ENCODE results near the gene FRS2.

The FRS2 gene

DNA sequence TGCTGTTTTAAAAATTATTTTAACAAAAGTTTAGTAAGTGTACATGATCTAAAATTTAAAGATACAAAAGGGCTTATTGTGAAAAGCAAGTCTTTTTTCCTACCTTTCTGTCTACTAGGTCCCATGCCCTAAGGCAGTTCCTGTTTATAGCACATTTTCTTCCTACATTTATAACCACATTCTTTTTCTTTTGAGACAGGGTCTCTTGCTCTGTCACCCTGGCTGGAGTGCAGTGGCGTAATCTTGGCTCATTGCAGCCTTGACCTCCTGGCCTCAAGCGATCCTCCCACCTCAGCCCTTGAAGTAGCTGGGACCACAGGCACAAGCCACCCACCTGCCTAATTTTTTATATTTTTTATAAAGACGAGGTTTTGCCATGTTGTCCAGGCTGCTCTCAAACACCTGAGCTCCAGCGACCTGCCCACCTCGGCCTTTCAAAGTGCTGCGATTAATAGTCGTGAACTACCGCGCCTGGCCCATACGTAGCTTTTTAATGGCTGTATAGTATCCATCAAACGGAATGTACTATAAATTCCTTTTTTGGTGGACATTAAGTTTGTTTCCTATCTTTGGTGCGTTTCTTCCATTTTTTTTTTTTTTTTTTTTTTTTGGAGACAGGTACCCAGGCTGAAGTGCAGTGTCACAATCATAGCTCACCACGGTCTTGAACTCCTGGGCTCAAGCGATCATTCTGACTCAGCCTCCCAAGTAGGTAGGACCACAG lies 20.9 kb downstream of the FRS2 start:
- no peak overlapping the region for H3K4me3 ChIP-seq (ENCODE audit: low read depth, low read length)
- H3K4me1 ChIP-seq: no peaks in the 10 kb centered on the region
- H3K36me3 ChIP-seq (ENCODE audit: control insufficient read depth, insufficient read depth, low read length): no peaks in the 10 kb centered on the region
- H3K27ac ChIP-seq: no peak overlapping the region
- H3K79me2 ChIP-seq: peaks cover 54% of the 10 kb centered on the region
- no peak overlapping the region for H2AFZ ChIP-seq
- H3K4me2 ChIP-seq (ENCODE audit: low read length): no peak overlapping the region
- TF ChIP-seq, protein P1, sequence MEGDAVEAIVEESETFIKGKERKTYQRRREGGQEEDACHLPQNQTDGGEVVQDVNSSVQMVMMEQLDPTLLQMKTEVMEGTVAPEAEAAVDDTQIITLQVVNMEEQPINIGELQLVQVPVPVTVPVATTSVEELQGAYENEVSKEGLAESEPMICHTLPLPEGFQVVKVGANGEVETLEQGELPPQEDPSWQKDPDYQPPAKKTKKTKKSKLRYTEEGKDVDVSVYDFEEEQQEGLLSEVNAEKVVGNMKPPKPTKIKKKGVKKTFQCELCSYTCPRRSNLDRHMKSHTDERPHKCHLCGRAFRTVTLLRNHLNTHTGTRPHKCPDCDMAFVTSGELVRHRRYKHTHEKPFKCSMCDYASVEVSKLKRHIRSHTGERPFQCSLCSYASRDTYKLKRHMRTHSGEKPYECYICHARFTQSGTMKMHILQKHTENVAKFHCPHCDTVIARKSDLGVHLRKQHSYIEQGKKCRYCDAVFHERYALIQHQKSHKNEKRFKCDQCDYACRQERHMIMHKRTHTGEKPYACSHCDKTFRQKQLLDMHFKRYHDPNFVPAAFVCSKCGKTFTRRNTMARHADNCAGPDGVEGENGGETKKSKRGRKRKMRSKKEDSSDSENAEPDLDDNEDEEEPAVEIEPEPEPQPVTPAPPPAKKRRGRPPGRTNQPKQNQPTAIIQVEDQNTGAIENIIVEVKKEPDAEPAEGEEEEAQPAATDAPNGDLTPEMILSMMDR (IDR thresholded peaks at IDR 0.05): no peak
- no peaks in the 10 kb centered on the region for H3K9me3 ChIP-seq (ENCODE audit: control insufficient read depth, low read length)
- H3K27me3 ChIP-seq (ENCODE audit: control insufficient read depth, insufficient read depth, low read length): no peaks in the 10 kb centered on the region
- no peak overlapping the region for H3K9ac ChIP-seq

DNA sequence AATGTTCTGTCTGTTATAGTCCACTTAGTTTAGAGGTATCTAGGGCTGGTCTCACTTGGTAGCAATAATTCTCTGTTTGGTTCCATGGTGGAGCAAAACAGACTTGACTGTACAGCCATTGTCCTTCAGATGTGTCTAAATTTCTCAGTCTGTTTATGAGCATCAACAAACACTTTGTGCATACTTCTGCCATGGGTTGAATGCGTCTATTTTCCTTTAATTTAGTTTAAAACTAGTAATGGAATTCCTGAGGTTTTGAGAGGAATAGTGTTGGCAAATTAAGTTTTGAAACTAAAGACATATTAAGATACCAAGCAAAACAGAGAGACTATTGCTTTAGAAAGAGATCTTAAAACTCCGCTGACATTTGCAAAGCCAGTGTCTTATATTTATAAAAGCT lies 22.6 kb downstream of the FRS2 start:
- Histone ChIP-seq H3K36me3 (ENCODE audit: control insufficient read depth, insufficient read depth, low read length) (no peaks in the 10 kb centered on the region), H3K27ac (no peak overlapping the region)

DNA sequence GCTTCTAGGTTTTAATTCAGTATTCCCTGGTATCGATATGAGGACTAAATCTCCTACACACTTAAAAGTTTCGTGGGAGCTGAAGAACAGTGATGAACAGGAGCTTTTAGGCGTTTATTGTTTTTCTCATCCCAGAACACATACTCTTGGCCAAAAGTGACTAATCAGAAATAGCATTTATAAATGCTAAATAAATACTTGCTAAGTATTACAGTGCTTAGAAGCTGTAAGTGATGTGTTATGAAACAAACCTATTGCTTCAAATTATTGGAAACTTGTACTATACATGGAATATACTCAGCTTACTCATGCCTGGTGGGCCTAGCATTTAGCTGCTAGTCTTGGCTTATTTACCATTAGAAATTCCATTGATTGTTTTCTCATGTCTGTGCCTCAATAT lies 24.9 kb downstream of the FRS2 start:
- Histone ChIP-seq H3K4me2 (ENCODE audit: low read length) (no peak overlapping the region), H3K9ac (no peak overlapping the region), H3K27me3 (ENCODE audit: control insufficient read depth, insufficient read depth, low read length) (no peaks in the 10 kb centered on the region), H3K4me1 (no peaks in the 10 kb centered on the region), H3K36me3 (ENCODE audit: control insufficient read depth, insufficient read depth, low read length) (no peaks in the 10 kb centered on the region), H3K79me2 (peaks cover 32% of the 10 kb centered on the region), H3K9me3 (ENCODE audit: control insufficient read depth, low read length) (no peaks in the 10 kb centered on the region), H2AFZ (no peak overlapping the region), H3K27ac (no peak overlapping the region), H3K4me3 (ENCODE audit: low read depth, low read length) (no peak overlapping the region)
- TF ChIP-seq, protein P1 (IDR thresholded peaks at IDR 0.05): no peak

More for the DNA sequence above, 22.6 kb downstream of the FRS2 start:
- H3K4me1 ChIP-seq: no peaks in the 10 kb centered on the region
- no peak overlapping the region for H3K4me3 ChIP-seq (ENCODE audit: low read depth, low read length)
- H3K79me2 ChIP-seq: peaks cover 42% of the 10 kb centered on the region
- TF ChIP-seq, protein P1 (IDR thresholded peaks at IDR 0.05): no peak
- H3K9me3 ChIP-seq (ENCODE audit: control insufficient read depth, low read length): no peaks in the 10 kb centered on the region
- H3K4me2 ChIP-seq (ENCODE audit: low read length): no peak overlapping the region
- no peaks in the 10 kb centered on the region for H3K27me3 ChIP-seq (ENCODE audit: control insufficient read depth, insufficient read depth, low read length)
- no peak overlapping the region for H2AFZ ChIP-seq
- no peak overlapping the region for H3K9ac ChIP-seq

DNA sequence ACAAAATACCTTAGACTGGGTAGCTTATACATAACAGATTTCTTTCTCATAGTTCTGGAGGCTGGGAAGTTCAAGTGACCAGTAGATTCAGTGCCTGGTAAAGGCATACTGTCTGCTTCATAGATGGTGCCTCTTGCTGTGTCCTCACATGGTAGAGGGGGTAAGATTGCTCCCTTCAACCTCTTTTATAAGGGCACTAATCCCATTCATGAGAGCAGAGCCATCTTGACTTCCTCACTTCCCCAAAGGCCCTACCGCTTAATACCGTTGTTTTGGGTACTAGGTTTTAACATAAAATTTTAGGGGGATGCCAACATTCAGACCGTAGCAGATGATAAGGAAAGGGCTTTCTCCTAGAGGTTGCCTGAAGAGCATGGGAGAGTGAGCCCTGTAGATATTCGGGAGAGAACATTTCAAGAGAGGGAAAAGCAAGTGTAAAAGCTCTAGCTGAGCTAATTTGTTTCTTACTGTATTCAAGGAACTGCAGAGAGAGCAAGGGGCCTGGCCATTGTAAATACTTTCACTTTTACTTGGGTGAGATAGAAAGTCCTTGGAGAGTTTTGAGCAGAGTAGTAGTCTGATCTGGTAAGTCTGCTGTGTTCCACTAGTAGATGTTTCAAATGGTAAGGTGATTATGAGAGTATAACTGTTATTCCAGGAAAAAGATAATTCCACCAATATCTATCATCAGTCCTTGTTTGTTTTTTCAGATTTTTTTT lies 27.3 kb downstream of the FRS2 start:
- H3K4me2 ChIP-seq (ENCODE audit: low read length): no peak overlapping the region
- no peaks in the 10 kb centered on the region for H3K36me3 ChIP-seq (ENCODE audit: control insufficient read depth, insufficient read depth, low read length)
- H3K4me3 ChIP-seq (ENCODE audit: low read depth, low read length): no peak overlapping the region
- no peaks in the 10 kb centered on the region for H3K27me3 ChIP-seq (ENCODE audit: control insufficient read depth, insufficient read depth, low read length)
- H3K9me3 ChIP-seq (ENCODE audit: control insufficient read depth, low read length): no peaks in the 10 kb centered on the region
- no peak overlapping the region for H2AFZ ChIP-seq
- H3K27ac ChIP-seq: no peak overlapping the region
- peaks cover 35% of the 10 kb centered on the region for H3K79me2 ChIP-seq
- H3K9ac ChIP-seq: no peak overlapping the region
- H3K4me1 ChIP-seq: no peaks in the 10 kb centered on the region
- TF ChIP-seq, protein P1 (IDR thresholded peaks at IDR 0.05): no peak

All from parathyroid adenoma (tissue), 2 donors.